Measurements from ENCODE around the gene AMY1C. TPM values are rescaled to one million over a fixed set of nuclear protein-coding genes. Genes with fewer than 3 reads are reported as not detected.

Gene AMY1C
- total and polyA plus RNA-seq, 2 experiments from 2014 or later = not detected

DNA sequence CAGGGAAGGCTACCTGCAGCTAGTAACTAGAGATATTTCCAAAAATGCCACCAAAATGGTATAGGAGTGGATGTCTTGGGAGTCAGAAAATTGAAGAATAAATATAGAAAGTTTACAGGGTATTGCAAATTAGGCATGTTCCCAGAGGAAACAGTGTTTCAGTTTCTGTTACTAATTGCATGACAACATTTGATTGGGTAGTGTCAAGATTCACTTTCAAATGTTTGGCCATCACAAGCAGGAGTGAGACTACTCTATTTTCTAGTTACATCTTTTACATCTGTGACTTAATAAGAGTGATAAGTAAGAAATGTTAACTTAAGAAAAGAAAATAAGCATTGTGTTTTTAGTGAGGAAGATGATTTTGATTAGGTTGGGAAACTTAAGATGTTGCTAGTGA, 30.2 kb downstream of the AMY1C start:
- Mint-ChIP-seq H3K4me1 (peaks cover 3% of the 10 kb centered on the region; the same call in 2 of the 3 replicates), H3K4me3 (no peak overlapping the region), H3K36me3 (ENCODE audit: low read depth) (no peaks in the 10 kb centered on the region), H3K27me3 (ENCODE audit: insufficient read depth, low read depth, poor library complexity) (no peaks in the 10 kb centered on the region), H3K27ac (no peak overlapping the region), H3K9me3 (no peaks in the 10 kb centered on the region)
- Histone ChIP-seq H3K27me3 (ENCODE audit: insufficient read depth) (no peaks in the 10 kb centered on the region), H3F3A (replicated peaks; ENCODE audit: low read depth) (no peaks in the 10 kb centered on the region), H2AFZ (peak overlapping the region; percentile 11; the same call in 1 of the 2 replicates), H3K4me2 (no peak overlapping the region), H3K79me2 (replicated peaks; ENCODE audit: insufficient read depth) (no peaks in the 10 kb centered on the region), H3K4me1 (ENCODE audit: insufficient read depth) (no peaks in the 10 kb centered on the region), H4K20me1 (replicated peaks; ENCODE audit: insufficient read depth) (no peaks in the 10 kb centered on the region), H3K36me3 (ENCODE audit: insufficient read depth) (no peaks in the 10 kb centered on the region), H3K4me3 (no peak overlapping the region), H3K9me2 (ENCODE audit: insufficient read depth) (no peaks in the 10 kb centered on the region), H3K27ac (ENCODE audit: low read depth) (no peak overlapping the region)
- TF ChIP-seq, protein P1, sequence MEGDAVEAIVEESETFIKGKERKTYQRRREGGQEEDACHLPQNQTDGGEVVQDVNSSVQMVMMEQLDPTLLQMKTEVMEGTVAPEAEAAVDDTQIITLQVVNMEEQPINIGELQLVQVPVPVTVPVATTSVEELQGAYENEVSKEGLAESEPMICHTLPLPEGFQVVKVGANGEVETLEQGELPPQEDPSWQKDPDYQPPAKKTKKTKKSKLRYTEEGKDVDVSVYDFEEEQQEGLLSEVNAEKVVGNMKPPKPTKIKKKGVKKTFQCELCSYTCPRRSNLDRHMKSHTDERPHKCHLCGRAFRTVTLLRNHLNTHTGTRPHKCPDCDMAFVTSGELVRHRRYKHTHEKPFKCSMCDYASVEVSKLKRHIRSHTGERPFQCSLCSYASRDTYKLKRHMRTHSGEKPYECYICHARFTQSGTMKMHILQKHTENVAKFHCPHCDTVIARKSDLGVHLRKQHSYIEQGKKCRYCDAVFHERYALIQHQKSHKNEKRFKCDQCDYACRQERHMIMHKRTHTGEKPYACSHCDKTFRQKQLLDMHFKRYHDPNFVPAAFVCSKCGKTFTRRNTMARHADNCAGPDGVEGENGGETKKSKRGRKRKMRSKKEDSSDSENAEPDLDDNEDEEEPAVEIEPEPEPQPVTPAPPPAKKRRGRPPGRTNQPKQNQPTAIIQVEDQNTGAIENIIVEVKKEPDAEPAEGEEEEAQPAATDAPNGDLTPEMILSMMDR (conservative IDR thresholded peaks at IDR 0.05; ENCODE audit: low read depth in 2 of 2) = no peak
- TF ChIP-seq JUNB (IDR thresholded peaks at IDR 0.05; ENCODE audit: unreplicated experiment) (no peak), EZH2 (IDR thresholded peaks at IDR 0.05; ENCODE audit: low read depth, unreplicated experiment) (no peak), STAT1 (IDR thresholded peaks at IDR 0.05; ENCODE audit: unreplicated experiment) (no peak), NANOG (IDR thresholded peaks at IDR 0.05; ENCODE audit: borderline replicate concordance) (no peak), POLR2AphosphoS5 (IDR thresholded peaks at IDR 0.05; ENCODE audit: low read depth) (no peak), ZNF331 (CRISPR knock-in tag; IDR thresholded peaks at IDR 0.05; ENCODE audit: low read depth) (no peak), EZH2phosphoT487 (IDR thresholded peaks at IDR 0.05; ENCODE audit: unreplicated experiment) (no peak)
- TF ChIP-seq, protein P2, sequence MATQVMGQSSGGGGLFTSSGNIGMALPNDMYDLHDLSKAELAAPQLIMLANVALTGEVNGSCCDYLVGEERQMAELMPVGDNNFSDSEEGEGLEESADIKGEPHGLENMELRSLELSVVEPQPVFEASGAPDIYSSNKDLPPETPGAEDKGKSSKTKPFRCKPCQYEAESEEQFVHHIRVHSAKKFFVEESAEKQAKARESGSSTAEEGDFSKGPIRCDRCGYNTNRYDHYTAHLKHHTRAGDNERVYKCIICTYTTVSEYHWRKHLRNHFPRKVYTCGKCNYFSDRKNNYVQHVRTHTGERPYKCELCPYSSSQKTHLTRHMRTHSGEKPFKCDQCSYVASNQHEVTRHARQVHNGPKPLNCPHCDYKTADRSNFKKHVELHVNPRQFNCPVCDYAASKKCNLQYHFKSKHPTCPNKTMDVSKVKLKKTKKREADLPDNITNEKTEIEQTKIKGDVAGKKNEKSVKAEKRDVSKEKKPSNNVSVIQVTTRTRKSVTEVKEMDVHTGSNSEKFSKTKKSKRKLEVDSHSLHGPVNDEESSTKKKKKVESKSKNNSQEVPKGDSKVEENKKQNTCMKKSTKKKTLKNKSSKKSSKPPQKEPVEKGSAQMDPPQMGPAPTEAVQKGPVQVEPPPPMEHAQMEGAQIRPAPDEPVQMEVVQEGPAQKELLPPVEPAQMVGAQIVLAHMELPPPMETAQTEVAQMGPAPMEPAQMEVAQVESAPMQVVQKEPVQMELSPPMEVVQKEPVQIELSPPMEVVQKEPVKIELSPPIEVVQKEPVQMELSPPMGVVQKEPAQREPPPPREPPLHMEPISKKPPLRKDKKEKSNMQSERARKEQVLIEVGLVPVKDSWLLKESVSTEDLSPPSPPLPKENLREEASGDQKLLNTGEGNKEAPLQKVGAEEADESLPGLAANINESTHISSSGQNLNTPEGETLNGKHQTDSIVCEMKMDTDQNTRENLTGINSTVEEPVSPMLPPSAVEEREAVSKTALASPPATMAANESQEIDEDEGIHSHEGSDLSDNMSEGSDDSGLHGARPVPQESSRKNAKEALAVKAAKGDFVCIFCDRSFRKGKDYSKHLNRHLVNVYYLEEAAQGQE (IDR thresholded peaks at IDR 0.05; ENCODE audit: unreplicated experiment) = no peak
- TF ChIP-seq, protein P3, sequence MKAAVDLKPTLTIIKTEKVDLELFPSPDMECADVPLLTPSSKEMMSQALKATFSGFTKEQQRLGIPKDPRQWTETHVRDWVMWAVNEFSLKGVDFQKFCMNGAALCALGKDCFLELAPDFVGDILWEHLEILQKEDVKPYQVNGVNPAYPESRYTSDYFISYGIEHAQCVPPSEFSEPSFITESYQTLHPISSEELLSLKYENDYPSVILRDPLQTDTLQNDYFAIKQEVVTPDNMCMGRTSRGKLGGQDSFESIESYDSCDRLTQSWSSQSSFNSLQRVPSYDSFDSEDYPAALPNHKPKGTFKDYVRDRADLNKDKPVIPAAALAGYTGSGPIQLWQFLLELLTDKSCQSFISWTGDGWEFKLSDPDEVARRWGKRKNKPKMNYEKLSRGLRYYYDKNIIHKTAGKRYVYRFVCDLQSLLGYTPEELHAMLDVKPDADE (IDR thresholded peaks at IDR 0.05) = no peak
- DNase-seq (ENCODE audit: low spot score) (no peak), ATAC-seq (no peak)
